22Rv1 (cell line): Measurements from ENCODE around the gene PRPF18.

Experiments
- H3K27ac ChIP-seq: fragments of 450-650 bp; 2 replicates; pipeline ENCODE4 v1.5.1; 2017
- ZFX ChIP-seq: fragments of 450-650 bp; IDR thresholded peaks from 2 replicates; pipeline ENCODE4 v1.6.1; 2017; ENCODE audit warnings: antibody characterized with exemption, borderline replicate concordance
- TF ChIP-seq, protein P1 (sequence below): fragments of 450-650 bp; IDR thresholded peaks from 2 replicates; pipeline ENCODE4 v1.5.1; 2017; ENCODE audit warnings: mild to moderate bottlenecking

The PRPF18 gene

DNA sequence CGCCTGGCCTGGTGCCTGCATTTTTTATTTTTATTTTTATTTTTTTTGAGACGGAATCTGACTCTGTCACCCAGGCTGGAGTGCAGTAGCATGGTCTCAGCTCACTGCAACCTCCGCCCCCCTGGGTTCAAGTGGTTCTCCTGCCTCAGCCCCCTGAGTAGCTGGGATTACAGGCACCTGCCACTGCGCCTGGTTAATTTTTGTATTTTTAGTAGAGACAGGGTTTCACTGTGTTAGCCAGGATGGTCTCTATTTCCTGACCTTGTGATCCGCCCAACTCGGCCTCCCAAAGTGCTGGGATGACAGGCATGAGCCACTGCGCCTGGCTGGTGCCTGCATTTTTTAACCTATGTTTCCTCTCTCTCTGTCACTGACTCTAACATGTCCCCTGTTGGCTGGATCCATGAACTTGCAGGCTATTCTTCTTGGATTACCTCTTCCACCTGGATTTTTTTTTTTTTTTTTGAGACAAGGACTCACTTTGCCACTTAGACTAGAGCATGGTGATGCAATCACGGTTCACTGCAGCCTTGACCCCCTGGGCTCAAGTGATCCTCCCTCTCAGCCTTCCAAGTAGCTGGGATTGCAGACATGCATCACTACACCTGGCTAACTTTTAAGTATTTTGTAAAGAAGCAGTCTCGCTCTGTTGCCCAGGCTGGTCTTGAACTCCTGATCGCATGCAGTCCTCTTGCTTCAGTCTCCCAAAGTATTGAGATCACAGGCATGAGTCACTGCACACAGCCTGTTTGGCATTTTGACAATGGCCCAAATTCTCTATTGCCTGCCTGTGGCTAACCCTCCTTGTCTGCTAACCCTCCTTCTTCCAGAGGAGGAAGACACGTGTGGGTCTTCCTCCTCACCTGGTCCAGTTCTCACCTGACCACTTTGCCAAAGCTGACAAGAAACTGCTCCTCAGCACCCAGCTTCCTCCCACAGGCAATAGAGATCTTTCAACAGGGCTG is 23.0 kb upstream of the PRPF18 start:
- no peak for TF ChIP-seq ZFX
- TF ChIP-seq, protein P1, sequence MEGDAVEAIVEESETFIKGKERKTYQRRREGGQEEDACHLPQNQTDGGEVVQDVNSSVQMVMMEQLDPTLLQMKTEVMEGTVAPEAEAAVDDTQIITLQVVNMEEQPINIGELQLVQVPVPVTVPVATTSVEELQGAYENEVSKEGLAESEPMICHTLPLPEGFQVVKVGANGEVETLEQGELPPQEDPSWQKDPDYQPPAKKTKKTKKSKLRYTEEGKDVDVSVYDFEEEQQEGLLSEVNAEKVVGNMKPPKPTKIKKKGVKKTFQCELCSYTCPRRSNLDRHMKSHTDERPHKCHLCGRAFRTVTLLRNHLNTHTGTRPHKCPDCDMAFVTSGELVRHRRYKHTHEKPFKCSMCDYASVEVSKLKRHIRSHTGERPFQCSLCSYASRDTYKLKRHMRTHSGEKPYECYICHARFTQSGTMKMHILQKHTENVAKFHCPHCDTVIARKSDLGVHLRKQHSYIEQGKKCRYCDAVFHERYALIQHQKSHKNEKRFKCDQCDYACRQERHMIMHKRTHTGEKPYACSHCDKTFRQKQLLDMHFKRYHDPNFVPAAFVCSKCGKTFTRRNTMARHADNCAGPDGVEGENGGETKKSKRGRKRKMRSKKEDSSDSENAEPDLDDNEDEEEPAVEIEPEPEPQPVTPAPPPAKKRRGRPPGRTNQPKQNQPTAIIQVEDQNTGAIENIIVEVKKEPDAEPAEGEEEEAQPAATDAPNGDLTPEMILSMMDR, result no peak

DNA sequence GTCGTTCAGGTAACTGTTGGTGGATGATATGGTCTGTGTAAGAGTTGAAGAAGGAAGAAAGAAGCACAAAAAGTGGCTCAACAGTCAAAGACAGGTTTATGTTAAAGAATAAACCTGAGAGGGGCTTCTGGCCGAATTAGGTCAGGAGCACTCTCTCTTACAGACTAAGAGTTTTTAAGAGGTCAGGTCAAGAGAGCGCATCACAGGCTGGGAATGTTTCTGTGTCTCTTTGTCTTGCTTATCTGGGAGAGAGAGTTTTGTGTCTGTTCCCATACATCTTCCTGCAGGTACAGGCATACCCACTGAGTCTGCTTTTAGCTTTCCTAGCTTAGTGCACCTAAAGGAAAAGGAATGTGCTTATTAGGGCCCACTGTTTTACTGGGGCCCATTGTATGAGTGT is 22.2 kb upstream of the PRPF18 start:
- TF ChIP-seq, protein P1, result no peak
- TF ChIP-seq ZFX, result no peak
- H3K27ac ChIP-seq, result no peak overlapping the region

More for the DNA sequence above, 23.0 kb upstream of the PRPF18 start:
- no peak overlapping the region for H3K27ac ChIP-seq

DNA sequence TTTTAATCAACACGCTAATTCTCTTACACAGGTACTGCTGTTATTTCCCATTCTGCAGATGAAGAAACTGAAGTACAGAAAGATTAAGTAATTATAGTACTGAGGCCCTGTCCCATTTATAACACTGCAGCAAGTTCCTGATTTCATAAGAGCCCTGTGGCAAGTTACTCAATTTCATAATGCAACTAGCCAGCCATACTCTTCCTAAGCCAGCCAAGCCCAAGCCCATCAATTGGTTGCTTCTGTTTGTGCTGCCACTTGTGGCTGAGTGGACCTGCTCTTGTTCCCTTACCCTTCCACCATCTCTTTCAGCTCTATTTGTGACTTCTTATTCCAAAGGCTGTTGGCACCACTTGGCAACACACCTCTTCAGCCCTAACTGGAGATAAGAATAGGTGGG is 19.7 kb upstream of the PRPF18 start:
- H3K27ac ChIP-seq, result no peak overlapping the region

DNA sequence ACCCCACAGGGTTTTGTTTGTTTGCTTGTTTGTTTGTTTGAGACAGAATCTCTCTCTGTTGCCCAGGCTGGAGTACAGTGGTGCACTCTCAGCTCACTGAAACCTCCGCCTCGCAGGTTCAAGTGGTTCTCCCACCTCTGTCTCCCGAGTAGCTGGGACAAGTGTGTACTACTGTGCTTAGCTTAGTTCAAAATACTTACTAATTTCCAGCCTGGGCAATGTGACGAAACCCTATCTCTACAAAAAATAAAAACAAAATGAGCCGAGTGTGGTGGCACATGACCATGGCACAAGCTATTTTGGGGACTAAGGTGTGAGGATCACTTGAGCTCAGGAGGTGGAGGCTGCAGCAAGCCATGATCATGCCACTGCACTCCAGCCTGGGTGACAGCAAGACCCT is 15.2 kb upstream of the PRPF18 start:
- TF ChIP-seq, protein P1, result no peak
- no peak for TF ChIP-seq ZFX

More for the DNA sequence above, 19.7 kb upstream of the PRPF18 start:
- TF ChIP-seq, protein P1, result no peak
- TF ChIP-seq ZFX, result no peak

GRCh38 chr10:13573960-13574359 is 12.8 kb upstream of the PRPF18 start:
- H3K27ac ChIP-seq, result no peak overlapping the region
- TF ChIP-seq, protein P1, result no peak
- TF ChIP-seq ZFX, result no peak

More for the DNA sequence above, 15.2 kb upstream of the PRPF18 start:
- no peak overlapping the region for H3K27ac ChIP-seq

DNA sequence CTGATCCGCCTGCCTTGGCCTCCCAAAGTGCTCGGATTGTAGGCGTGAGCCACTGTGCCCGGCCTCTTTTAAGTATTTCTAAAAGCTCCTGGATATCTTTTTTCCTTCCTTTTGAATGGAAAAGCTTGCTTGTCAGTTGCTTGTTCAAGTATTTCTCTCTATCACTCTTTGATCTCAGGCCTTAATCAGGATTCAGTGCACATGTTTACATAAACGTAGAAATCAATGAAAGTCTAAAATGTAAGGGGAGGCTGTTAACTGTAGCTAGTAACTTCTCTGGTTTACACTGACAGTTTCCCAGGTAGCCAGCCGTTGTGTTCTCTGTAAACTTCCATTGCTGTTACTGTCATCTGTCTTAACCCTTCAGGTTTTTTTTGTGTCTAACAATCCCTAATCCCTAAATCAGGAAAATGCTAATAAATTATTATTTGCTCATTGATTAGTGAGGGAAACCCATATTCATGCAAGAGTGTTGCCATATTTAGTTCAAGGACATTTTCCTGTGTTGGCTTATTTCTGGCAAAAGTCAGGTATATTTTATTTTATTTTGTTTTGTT is 1.5 kb upstream of the PRPF18 start:
- no peak overlapping the region for H3K27ac ChIP-seq
- TF ChIP-seq, protein P1, result no peak
- no peak for TF ChIP-seq ZFX

- H3K27ac ChIP-seq, result no peak overlapping the region
- TF ChIP-seq, protein P1, result no peak
- no peak for TF ChIP-seq ZFX
These were observed 822 bp upstream of the PRPF18 start for GRCh38 chr10:13585943-13586342.
